Measurements from ENCODE around the gene GUCA1C. TPM values are rescaled to one million over a fixed set of nuclear protein-coding genes. Genes with fewer than 3 reads are reported as not detected.

GUCA1C gene
- total and polyA plus RNA-seq, 2 of the 13 experiments (the other 11 are each of a cell fraction or from before 2014, with no cell fraction given) = not detected

- WGBS (ENCODE audit: low lambda C conversion rate) = 4% methylated on average over 3 of the region's 3 CpGs
- no peak for ATAC-seq
- FAIRE-seq = no peak
Measured at GRCh38 chr3:108972482-108972881, 18.8 kb upstream of the GUCA1C start.

GRCh38 chr3:108970561-108970960 is 16.9 kb upstream of the GUCA1C start:
- no peak overlapping the region for H3K4me2 ChIP-seq (ENCODE audit: low read depth, low read length)
- in situ Hi-C loops (cut with HindIII; ENCODE audit: extremely low pct_ligation_motif_present, low pct_unique_long_range_greater_than_20kb) = no loop called here
- no peaks in the 10 kb centered on the region for H3K79me2 ChIP-seq (ENCODE audit: insufficient read depth, low read length)
- H3K4me3 ChIP-seq (replicated peaks in 1 of 3; ENCODE audit: insufficient read depth in 1 of 3, low read depth in 2 of 3, low read length in 3 of 3) = no peak overlapping the region
- no peaks in the 10 kb centered on the region for H3K36me3 ChIP-seq (replicated peaks in 1 of 2; ENCODE audit: control insufficient read depth in 1 of 2, insufficient read depth in 2 of 2, low read length in 2 of 2)
- CTCF ChIA-PET (ENCODE audit: low intra/inter-chr PET ratio, low total read pairs) = no interaction called here
- no TSS peak for BruUV-seq (replicated peaks)
- FAIRE-seq (no peak), ATAC-seq (no peak), DNase-seq (ENCODE audit: low spot score) (no peak)
- 0% methylated on average over 3 of the region's 3 CpGs for WGBS (ENCODE audit: low lambda C conversion rate)
- POLR2A ChIA-PET = no interaction called here
- no peaks in the 10 kb centered on the region for H3K9me3 ChIP-seq (ENCODE audit: low read length)
- H3K9ac ChIP-seq (ENCODE audit: insufficient read depth, low read depth, low read length) = no peak overlapping the region
- no peaks in the 10 kb centered on the region for H4K20me1 ChIP-seq (ENCODE audit: insufficient read depth, low read length)
- H3K27ac ChIP-seq (ENCODE audit: extremely low read length, insufficient read depth, low read length) = no peak overlapping the region
- H2AFZ ChIP-seq (ENCODE audit: low read length) = no peak overlapping the region
- H3K27me3 ChIP-seq (ENCODE audit: control insufficient read depth in 1 of 2, insufficient read depth in 2 of 2, low read length in 2 of 2) = no peaks in the 10 kb centered on the region
- intact Hi-C loops (cut with micrococcal nuclease; ENCODE audit: unreplicated experiment) = no loop called here
- no peaks in the 10 kb centered on the region for H3K4me1 ChIP-seq (ENCODE audit: insufficient read depth, low read length)
- TF ChIP-seq NR2F1 (CRISPR knock-in tag; IDR thresholded peaks at IDR 0.05) = no peak
- TF ChIP-seq SMAD3 (CRISPR knock-in tag; IDR thresholded peaks at IDR 0.05) = no peak
- TF ChIP-seq, protein P1, sequence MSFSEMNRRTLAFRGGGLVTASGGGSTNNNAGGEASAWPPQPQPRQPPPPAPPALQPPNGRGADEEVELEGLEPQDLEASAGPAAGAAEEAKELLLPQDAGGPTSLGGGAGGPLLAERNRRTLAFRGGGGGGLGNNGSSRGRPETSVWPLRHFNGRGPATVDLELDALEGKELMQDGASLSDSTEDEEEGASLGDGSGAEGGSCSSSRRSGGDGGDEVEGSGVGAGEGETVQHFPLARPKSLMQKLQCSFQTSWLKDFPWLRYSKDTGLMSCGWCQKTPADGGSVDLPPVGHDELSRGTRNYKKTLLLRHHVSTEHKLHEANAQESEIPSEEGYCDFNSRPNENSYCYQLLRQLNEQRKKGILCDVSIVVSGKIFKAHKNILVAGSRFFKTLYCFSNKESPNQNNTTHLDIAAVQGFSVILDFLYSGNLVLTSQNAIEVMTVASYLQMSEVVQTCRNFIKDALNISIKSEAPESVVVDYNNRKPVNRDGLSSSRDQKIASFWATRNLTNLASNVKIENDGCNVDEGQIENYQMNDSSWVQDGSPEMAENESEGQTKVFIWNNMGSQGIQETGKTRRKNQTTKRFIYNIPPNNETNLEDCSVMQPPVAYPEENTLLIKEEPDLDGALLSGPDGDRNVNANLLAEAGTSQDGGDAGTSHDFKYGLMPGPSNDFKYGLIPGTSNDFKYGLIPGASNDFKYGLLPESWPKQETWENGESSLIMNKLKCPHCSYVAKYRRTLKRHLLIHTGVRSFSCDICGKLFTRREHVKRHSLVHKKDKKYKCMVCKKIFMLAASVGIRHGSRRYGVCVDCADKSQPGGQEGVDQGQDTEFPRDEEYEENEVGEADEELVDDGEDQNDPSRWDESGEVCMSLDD (CRISPR knock-in tag; IDR thresholded peaks at IDR 0.05; ENCODE audit: borderline replicate concordance) = no peak
- TF ChIP-seq TBX2 (CRISPR knock-in tag; IDR thresholded peaks at IDR 0.05; ENCODE audit: borderline replicate concordance) = no peak
- no peak for TF ChIP-seq ATF1 (CRISPR knock-in tag; IDR thresholded peaks at IDR 0.05)
- no peak for TF ChIP-seq GATA4 (IDR thresholded peaks at IDR 0.05; ENCODE audit: borderline replicate concordance, low read depth)
- TF ChIP-seq ZNF350 (CRISPR knock-in tag; IDR thresholded peaks at IDR 0.05; ENCODE audit: borderline replicate concordance, low read depth) = no peak
- TF ChIP-seq TEAD3 (CRISPR knock-in tag; optimal IDR thresholded peaks at IDR 0.05; ENCODE audit: borderline replicate concordance) = no peak
- TF ChIP-seq BHLHE40 (IDR thresholded peaks at IDR 0.05; ENCODE audit: low read length) = no peak

More at GRCh38 chr3:108972482-108972881, 18.8 kb upstream of the GUCA1C start:
- intact Hi-C loops (cut with micrococcal nuclease; ENCODE audit: unreplicated experiment) (no loop called here), in situ Hi-C loops (cut with HindIII; ENCODE audit: extremely low pct_ligation_motif_present, low pct_unique_long_range_greater_than_20kb) (no loop called here)
- DNase-seq (ENCODE audit: low spot score) = no peak
- Histone ChIP-seq H3K27me3 (ENCODE audit: control insufficient read depth in 1 of 2, insufficient read depth in 2 of 2, low read length in 2 of 2) (no peaks in the 10 kb centered on the region), H2AFZ (ENCODE audit: low read length) (no peak overlapping the region), H3K79me2 (ENCODE audit: insufficient read depth, low read length) (no peaks in the 10 kb centered on the region), H3K4me3 (replicated peaks in 1 of 3; ENCODE audit: insufficient read depth in 1 of 3, low read depth in 2 of 3, low read length in 3 of 3) (no peak overlapping the region), H3K4me1 (ENCODE audit: insufficient read depth, low read length) (no peaks in the 10 kb centered on the region), H3K9me3 (ENCODE audit: low read length) (no peaks in the 10 kb centered on the region), H4K20me1 (ENCODE audit: insufficient read depth, low read length) (no peaks in the 10 kb centered on the region), H3K27ac (ENCODE audit: extremely low read length, insufficient read depth, low read length) (no peak overlapping the region), H3K9ac (ENCODE audit: insufficient read depth, low read depth, low read length) (no peak overlapping the region), H3K4me2 (ENCODE audit: low read depth, low read length) (no peak overlapping the region), H3K36me3 (replicated peaks in 1 of 2; ENCODE audit: control insufficient read depth in 1 of 2, insufficient read depth in 2 of 2, low read length in 2 of 2) (no peaks in the 10 kb centered on the region)
- TF ChIP-seq PAX8 (CRISPR knock-in tag; IDR thresholded peaks at IDR 0.05; ENCODE audit: borderline replicate concordance) = no peak
- no peak for TF ChIP-seq ZNF367 (CRISPR knock-in tag; IDR thresholded peaks at IDR 0.05; ENCODE audit: borderline replicate concordance)
- TF ChIP-seq BHLHE40 (IDR thresholded peaks at IDR 0.05; ENCODE audit: low read length) = no peak
- no peak for TF ChIP-seq YEATS2 (CRISPR knock-in tag; IDR thresholded peaks at IDR 0.05; ENCODE audit: borderline replicate concordance)
- TF ChIP-seq GABPB1 (CRISPR knock-in tag; IDR thresholded peaks at IDR 0.05) = no peak
- TF ChIP-seq THYN1 (CRISPR knock-in tag; IDR thresholded peaks at IDR 0.05; ENCODE audit: borderline replicate concordance, low read depth) = no peak
- TF ChIP-seq CC2D1A (CRISPR knock-in tag; IDR thresholded peaks at IDR 0.05) = no peak
- TF ChIP-seq RORA (CRISPR knock-in tag; IDR thresholded peaks at IDR 0.05) = no peak
- TF ChIP-seq GRHL1 (CRISPR knock-in tag; conservative IDR thresholded peaks at IDR 0.05) = no peak
- no peak for TF ChIP-seq FOXK1 (CRISPR knock-in tag; IDR thresholded peaks at IDR 0.05; ENCODE audit: borderline replicate concordance, low read depth)
- CTCF ChIA-PET (ENCODE audit: low intra/inter-chr PET ratio, low total read pairs) = no interaction called here
- no TSS peak for BruUV-seq (replicated peaks)
- POLR2A ChIA-PET = no interaction called here
